Lower leg skin (tissue), 4 donors: ENCODE results near the gene NSG2. TPM values are rescaled to one million over a fixed set of nuclear protein-coding genes. Genes with fewer than 3 reads are reported as not detected.

Source experiments
- DNase-seq, 2 donors: peaks; one replicate each; pipeline ENCODE4 v3.0.0-alpha.2; 2019; ENCODE audit warnings: low spot score in 2 of 2
- H3K4me3 ChIP-seq: fragments of 200-600 bp; sonication (generic); 2 replicates; pipeline ENCODE4 v1.5.1; 2017; ENCODE audit warnings: mild to moderate bottlenecking, low read depth; ENCODE audit not compliant: poor library complexity, severe bottlenecking
- CTCF ChIP-seq, 3 donors: fragments of 450-650 bp; IDR thresholded peaks; one replicate each; pipeline ENCODE4 v1.5.1; 2016; ENCODE audit warnings: antibody characterized with exemption in 3 of 3, mild to moderate bottlenecking in 3 of 3, moderate library complexity in 2 of 3
- POLR2A ChIP-seq, 2 donors: fragments of 450-650 bp; IDR thresholded peaks; one replicate each; pipeline ENCODE4 v1.6.1; 2016 to 2017; ENCODE audit warnings: antibody characterized with exemption in 2 of 2, mild to moderate bottlenecking in 1 of 2, moderate library complexity in 1 of 2
- WGBS, 2 donors: methylation state at CpG; one replicate each; pipeline ENCODE4 v1.1.5; 2018; 5-methylcytosine and 5-hydroxymethylcytosine counted together
- intact Hi-C: fragments of 100-400 bp; cut with DNase I; formaldehyde crosslinking; loops from one replicate; pipeline ENCODE4 v1.15.0; 2023; ENCODE audit warnings: low total_unique reads
- total RNA-seq, 4 donors: library from RNA; depleted of rRNA; stranded (reverse); fragments of >200 nt; gene quantifications; one replicate each; pipeline ENCODE4 v1.1.0, GENCODE V29; 2016

The NSG2 gene
- total RNA-seq, 4 donors from 2014 or later: not detected

GRCh38 chr5:174155706-174156105 is 110.2 kb downstream of the NSG2 start:
- no peak overlapping the region for H3K4me3 ChIP-seq
- intact Hi-C loops: no loop called here
- peak in 1 of 2 donors; percentile 1 for DNase-seq
- 40 to 52% methylated on average over 3 of the region's 3 CpGs for WGBS, 2 donors
- no peak for TF ChIP-seq POLR2A (IDR thresholded peaks at IDR 0.05)
- TF ChIP-seq CTCF (IDR thresholded peaks at IDR 0.05): no peak

GRCh38 chr5:174157048-174157447 is 111.5 kb downstream of the NSG2 start:
- no peak for TF ChIP-seq POLR2A (IDR thresholded peaks at IDR 0.05)
- TF ChIP-seq CTCF (IDR thresholded peaks at IDR 0.05): no peak
- intact Hi-C loops: no loop called here
- peak in 1 of 2 donors; percentile 32 for DNase-seq
- no peak overlapping the region for H3K4me3 ChIP-seq
- WGBS, 2 donors: 73 to 79% methylated on average over 5 of the region's 5 CpGs

Other genes starting within 250 kb of the NSG2 start
- gene CPEB4, start 157.4 kb upstream of the NSG2 start, total RNA-seq: 10 to 100 TPM; 47.5 to 79.6 (median 55.3) TPM
- gene C5orf47, start 56.5 kb upstream of the NSG2 start, total RNA-seq: not detected